HG03108 (cell line): ENCODE measurements around the gene ACTRT2.

Experiments used
- ATAC-seq: cut with Tn5 transposase; IDR thresholded peaks from one replicate; pipeline ENCODE4 v1.9.1; 2021; ENCODE audit warnings: moderate library complexity; ENCODE audit not compliant: unreplicated experiment

The ACTRT2 gene

GRCh38 chr1:3066250-3066711 is 45.0 kb downstream of the ACTRT2 start:
- ATAC-seq = no peak

- no peak for ATAC-seq
Observed at GRCh38 chr1:3066826-3067225, 45.6 kb downstream of the ACTRT2 start.

GRCh38 chr1:3067301-3067670 is 46.0 kb downstream of the ACTRT2 start:
- ATAC-seq = no peak

- ATAC-seq = no peak
Observed at GRCh38 chr1:3067671-3068563, 46.6 kb downstream of the ACTRT2 start.

GRCh38 chr1:3068564-3069431 is 47.5 kb downstream of the ACTRT2 start, which contains the start of gene PRDM16:
TSS of gene PRDM16 (plus strand) at chr1:3069203. CDS start at chr1:3069260, 57 bp downstream.
- ATAC-seq = no peak

GRCh38 chr1:3069491-3070308 is 48.4 kb downstream of the ACTRT2 start:
- no peak for ATAC-seq

GRCh38 chr1:3070309-3070643 is 49.0 kb downstream of the ACTRT2 start:
- no peak for ATAC-seq

- ATAC-seq = no peak
Observed at GRCh38 chr1:3070644-3071564, 49.6 kb downstream of the ACTRT2 start.

- no peak for ATAC-seq
Observed at GRCh38 chr1:3071565-3072390, 50.5 kb downstream of the ACTRT2 start.
